ENCODE results near the gene KLF18.

DNA sequence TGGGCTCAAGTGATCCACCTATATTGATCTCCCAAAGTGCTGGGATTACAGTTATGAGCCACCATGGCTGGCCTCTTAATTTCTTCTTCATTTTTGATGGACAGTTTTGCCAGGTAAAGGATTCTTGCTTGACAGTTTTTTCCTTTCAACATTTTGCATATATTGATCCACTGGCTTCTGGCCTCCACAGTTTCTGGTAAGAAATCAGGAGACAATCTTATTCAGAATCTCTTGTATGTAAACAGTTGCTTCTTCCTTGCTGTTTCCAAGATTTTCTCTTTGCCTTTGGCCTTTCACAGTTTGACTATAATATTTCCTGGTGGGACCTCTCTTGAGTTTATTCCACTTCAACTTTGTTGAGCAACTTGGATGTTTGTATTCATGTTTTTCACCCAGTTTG is 20.1 kb upstream of the KLF18 start:
- no peak for TF ChIP-seq CTCF (IDR thresholded peaks at IDR 0.05)
- no peak for TF ChIP-seq POLR2A (IDR thresholded peaks at IDR 0.05)
